HCT116 (cell line): Measurements from ENCODE around the gene SH3BP1. TPM values are rescaled to one million over a fixed set of nuclear protein-coding genes. Genes with fewer than 3 reads are reported as not detected.
"Not testable (repeated sequence)": the region's sequence is repeated elsewhere in the genome, so short reads cannot be mapped to it uniquely, and the experiment has no call there.

ENCODE experiments used
- ATAC-seq: fragments of 200-7000 bp; cut with Tn5 transposase; 2 replicates; pipeline ENCODE4 v1.9.1; 2020; ENCODE audit warnings: mild to moderate bottlenecking, moderate library complexity
- BruUV-seq: library from RNA; stranded (reverse); fragments of 400-500 nt; replicated peaks from 2 replicates; lab custom pipeline; 2021; lab: Mats Ljungman, UMichigan
- CTCF ChIA-PET: fragments of 300-600 bp; sonication (Branson Sonifier 250); formaldehyde crosslinking; loops from one replicate; lab custom pipeline; 2021; ENCODE audit warnings: antibody characterized with exemption; lab: Charles Lee
- POLR2A ChIA-PET: fragments of 300-600, 350-600 bp; sonication (Branson Sonifier 250); formaldehyde crosslinking; loops from one replicate; lab custom pipeline; 2021; ENCODE audit warnings: antibody characterized with exemption; lab: Charles Lee
- RAD21 ChIA-PET, 2 experiments: fragments of 300-600 bp; sonication (Branson Sonifier 250); formaldehyde crosslinking; loops; one replicate each; lab custom pipeline; 2023; ENCODE audit warnings: low total read pairs in 2 of 2; ENCODE audit not compliant: uncharacterized antibody in 2 of 2, unreplicated experiment in 2 of 2, low non-redundant PET in 1 of 2; lab: Charles Lee
- DNase-seq: peaks from one replicate; pipeline ENCODE4 v3.0.0-alpha.2; 2010; ENCODE audit warnings: low read depth, low spot score
- H2AFZ ChIP-seq: fragments of 200-600 bp; shearing (Covaris generic), sonication (generic); 2 replicates; pipeline ENCODE4 v1.6.1; 2017; ENCODE audit warnings: low read depth, mixed run types, mixed read lengths, antibody characterized with exemption, low read length; ENCODE audit not compliant: poor library complexity, severe bottlenecking
- H3K27ac ChIP-seq: 2 replicates; pipeline ENCODE4 v1.5.1; 2012; ENCODE audit warnings: low read depth, low read length
- H3K27me3 ChIP-seq: fragments of 200-600 bp; sonication (generic); 2 replicates; pipeline ENCODE4 v1.6.1; 2016; ENCODE audit warnings: mixed run types, low read length, mixed read lengths; ENCODE audit not compliant: insufficient read depth
- H3K36me3 ChIP-seq, 2 experiments: fragments of 200-500 bp in 1 of 2; fragments of 200-600 bp in 1 of 2; sonication (Bioruptor generic) in 1 of 2; sonication (generic) in 1 of 2; 2 replicates each; pipeline versions ENCODE4 v1.5.1 to v1.6.1; 2014 to 2016; ENCODE audit warnings: low read length in 2 of 2, inconsistent platforms in 1 of 2, mixed read lengths in 1 of 2, mixed run types in 1 of 2; ENCODE audit not compliant: insufficient read depth in 2 of 2, control insufficient read depth in 1 of 2
- H3K4me1 ChIP-seq, 2 experiments: fragments of 200-600 bp in 1 of 2; sonication (generic) in 1 of 2; 2 replicates each; pipeline versions ENCODE4 v1.5.1 to v1.6.1; 2012 to 2017; ENCODE audit warnings: low read length in 2 of 2, inconsistent platforms in 1 of 2, mild to moderate bottlenecking in 1 of 2, mixed read lengths in 1 of 2, mixed run types in 1 of 2, moderate library complexity in 1 of 2; ENCODE audit not compliant: insufficient read depth in 2 of 2, control insufficient read depth in 1 of 2
- H3K4me2 ChIP-seq: fragments of 200-600 bp; sonication (generic); 2 replicates; pipeline ENCODE4 v1.6.1; 2017; ENCODE audit warnings: mixed run types, low read length, mixed read lengths
- H3K4me3 ChIP-seq, 2 experiments: fragments of 200-600 bp in 1 of 2; sonication (generic) in 1 of 2; replicated peaks in 1 of 2; 2 replicates each; pipeline ENCODE4 v1.5.1; 2011 to 2016; ENCODE audit warnings: low read length in 2 of 2, control low read depth in 1 of 2, low read depth in 1 of 2, mild to moderate bottlenecking in 1 of 2, mixed read lengths in 1 of 2, mixed run types in 1 of 2
- H3K79me2 ChIP-seq: fragments of 200-600 bp; sonication (generic); 2 replicates; pipeline ENCODE4 v1.6.1; 2017; ENCODE audit warnings: mild to moderate bottlenecking, mixed run types, low read length, moderate library complexity, mixed read lengths; ENCODE audit not compliant: insufficient read depth
- H3K9ac ChIP-seq: fragments of 200-600 bp; sonication (generic); 2 replicates; pipeline ENCODE4 v1.6.1; 2016; ENCODE audit warnings: low read length, mixed read lengths
- H3K9me2 ChIP-seq: fragments of 200-600 bp; sonication (generic), shearing (Covaris generic); 2 replicates; pipeline ENCODE4 v1.6.1; 2017; ENCODE audit warnings: mixed run types, mild to moderate bottlenecking, moderate library complexity; ENCODE audit not compliant: insufficient read depth
- H3K9me3 ChIP-seq, 2 experiments: fragments of 200-500 bp in 1 of 2; fragments of 200-600 bp in 1 of 2; sonication (Bioruptor generic) in 1 of 2; sonication (generic) in 1 of 2; 2 replicates each; pipeline ENCODE4 v1.6.1; 2014 to 2017; ENCODE audit warnings: low read length in 2 of 2, mixed read lengths in 2 of 2, inconsistent platforms in 1 of 2, low read depth in 1 of 2, mild to moderate bottlenecking in 1 of 2, mixed run types in 1 of 2, moderate library complexity in 1 of 2; ENCODE audit not compliant: control insufficient read depth in 1 of 2, insufficient read depth in 1 of 2
- H4K20me1 ChIP-seq: fragments of 200-600 bp; sonication (generic), shearing (Covaris generic); 2 replicates; pipeline ENCODE4 v1.6.1; 2017; ENCODE audit warnings: mixed run types, mild to moderate bottlenecking, moderate library complexity; ENCODE audit not compliant: insufficient read depth
- CBX3 ChIP-seq: IDR thresholded peaks from 2 replicates; pipeline ENCODE4 v1.6.1; 2012; ENCODE audit warnings: low read depth
- CEBPB ChIP-seq: IDR thresholded peaks from 2 replicates; pipeline ENCODE4 v1.6.1; 2012; ENCODE audit warnings: low read depth
- POLR2A ChIP-seq: IDR thresholded peaks from 2 replicates; pipeline ENCODE4 v1.7.0; 2011; ENCODE audit warnings: borderline replicate concordance; ENCODE audit not compliant: insufficient read depth, insufficient read length; ENCODE audit errors: extremely low read depth
- POLR2AphosphoS5 ChIP-seq: IDR thresholded peaks from 2 replicates; pipeline ENCODE4 v1.6.1; 2011; ENCODE audit warnings: mild to moderate bottlenecking, low read depth, low read length, moderate library complexity
- RAD21 ChIP-seq: IDR thresholded peaks from 2 replicates; pipeline ENCODE4 v1.6.1; 2012; ENCODE audit warnings: low read depth, mild to moderate bottlenecking
- SP1 ChIP-seq: IDR thresholded peaks from 2 replicates; pipeline ENCODE4 v1.6.1; 2012; ENCODE audit warnings: low read depth
- TCF7L2 ChIP-seq: IDR thresholded peaks from 2 replicates; pipeline ENCODE4 v1.7.0; 2011; ENCODE audit warnings: borderline replicate concordance, inconsistent platforms; ENCODE audit not compliant: insufficient read depth, insufficient read length; ENCODE audit errors: extremely low read depth
- ZFX ChIP-seq: fragments of 450-650 bp; IDR thresholded peaks from 2 replicates; pipeline ENCODE4 v1.6.1; 2017
- intact Hi-C: fragments of 100-400 bp; cut with micrococcal nuclease; formaldehyde crosslinking; loops from 2 replicates; pipeline ENCODE4 v1.10.0; 2022
- total RNA-seq: library from RNA; stranded (reverse); gene quantifications from one replicate; pipeline ENCODE4 v1.2.1, GENCODE V29; 2021; ENCODE audit not compliant: unreplicated experiment

The SH3BP1 gene
- total RNA-seq, 1 experiment from 2014 or later, result 48.4 TPM

GRCh38 chr22:37656583-37656982 is 17.1 kb downstream of the SH3BP1 start:
- Histone ChIP-seq H3K4me1 (peaks cover 11 to 30% of the 10 kb centered on the region in 2 experiments; a peak in 3 of 4 replicates), H3K36me3 (peaks cover 8 to 19% of the 10 kb centered on the region in 2 experiments; a peak in 2 of 4 replicates), H3K79me2 (peaks cover 25% of the 10 kb centered on the region)
- CTCF ChIA-PET, result interaction anchor here (2.1 to 2.4 kb wide), 3 partner anchors 13 to 64 kb away, joined by 6 to 38 read pairs (median 6); no protein-coding TSS in a partner anchor
- H3K9me2 ChIP-seq, H3K27me3 ChIP-seq, H2AFZ ChIP-seq, H3K27ac ChIP-seq, BruUV-seq, H3K4me3 ChIP-seq, RAD21 ChIA-PET, H3K4me2 ChIP-seq, DNase-seq, ATAC-seq, H4K20me1 ChIP-seq, H3K9ac ChIP-seq, H3K9me3 ChIP-seq, intact Hi-C loops: not testable (repeated sequence)
- POLR2A ChIA-PET, result interaction anchor here (1.8 kb wide), 1 partner anchor 23 kb away, joined by 5 read pairs; no protein-coding TSS in a partner anchor

GRCh38 chr22:37657590-37658132 is 18.2 kb downstream of the SH3BP1 start:
- Histone ChIP-seq H3K9me3 (no peaks in the 10 kb centered on the region), H3K4me1 (peaks cover 11 to 30% of the 10 kb centered on the region in 2 experiments; a peak in 3 of 4 replicates), H3K9me2 (no peaks in the 10 kb centered on the region), H3K4me2 (peak overlapping the region; percentile 71), H2AFZ (no peak overlapping the region), H3K27ac (peak overlapping the region; percentile 41), H3K27me3 (no peaks in the 10 kb centered on the region), H3K9ac (peak overlapping the region; percentile 45), H4K20me1 (no peaks in the 10 kb centered on the region), H3K79me2 (peaks cover 36% of the 10 kb centered on the region), H3K36me3 (peaks cover 8 to 17% of the 10 kb centered on the region in 2 experiments; a peak in 2 of 4 replicates), H3K4me3 (peak overlapping the region; percentile 55 to 93)
- TF ChIP-seq CBX3, result no peak
- TF ChIP-seq POLR2AphosphoS5, result peak; percentile 24; the same call in 1 of the 2 replicates
- no peak for TF ChIP-seq ZFX
- peak; percentile 79 for TF ChIP-seq POLR2A
- no peak for TF ChIP-seq TCF7L2
- TF ChIP-seq CEBPB, result no peak
- no peak for TF ChIP-seq SP1
- no peak for TF ChIP-seq RAD21
- ChIA-PET RAD21 (interaction anchor here (0.6 to 1.3 kb wide), 4 partner anchors 14 to 484 kb away, joined by 3 to 5 read pairs (median 3); partner anchors contain the start of gene LGALS1 (in 1 of the 2)), POLR2A (interaction anchor here (0.6 to 3.6 kb wide), 17 partner anchors 9 to 150 kb away, joined by 3 to 71 read pairs (median 5); partner anchors contain the start of genes GCAT, GGA1, LGALS1 and NOL12), CTCF (interaction anchor here (1.1 to 2.4 kb wide), 10 partner anchors 14 to 123 kb away, joined by 3 to 38 read pairs (median 5); partner anchors contain the start of gene LGALS1)
- intact Hi-C loops, result no loop called here
- TSS peak; percentile 78 for BruUV-seq
- DNase-seq, result no peak
- ATAC-seq, result peak; percentile 14; the same call in 1 of the 2 replicates
